Progenitor cell of endocrine pancreas (in vitro differentiated cells): ENCODE results near the gene SMIM35. TPM values are rescaled to one million over a fixed set of nuclear protein-coding genes. Genes with fewer than 3 reads are reported as not detected.
A peak's percentile ranks its signal among the peaks of the same experiment; 100 is the strongest.

ENCODE experiments used
- DNase-seq: peaks from one replicate; pipeline ENCODE4 v3.0.0; 2021; ENCODE audit warnings: low spot score; ENCODE audit not compliant: unreplicated experiment
- H3K27ac Mint-ChIP-seq: 2 replicates; pipeline ENCODE4 v1.8.0; 2021; ENCODE audit warnings: mild to moderate bottlenecking, moderate library complexity, mixed read lengths
- H3K27me3 Mint-ChIP-seq: 2 replicates; pipeline ENCODE4 v1.8.0; 2021; ENCODE audit warnings: mixed read lengths
- H3K36me3 Mint-ChIP-seq: 2 replicates; pipeline ENCODE4 v1.8.0; 2022; ENCODE audit warnings: mixed read lengths; ENCODE audit not compliant: insufficient read depth
- H3K4me1 Mint-ChIP-seq: 2 replicates; pipeline ENCODE4 v1.8.0; 2021; ENCODE audit warnings: low read depth, mixed read lengths
- H3K4me3 Mint-ChIP-seq: 2 replicates; pipeline ENCODE4 v1.8.0; 2021; ENCODE audit warnings: low read depth, mild to moderate bottlenecking, moderate library complexity, mixed read lengths
- H3K9me3 Mint-ChIP-seq: 2 replicates; pipeline ENCODE4 v1.8.0; 2021; ENCODE audit warnings: low read depth, mixed read lengths
- total RNA-seq: library from RNA; stranded (reverse); gene quantifications from 2 replicates; pipeline ENCODE4 v1.2.1, GENCODE V29; 2021
- TF ChIP-seq, protein P1 (sequence below): fragments of 200-600 bp; sonication (generic); IDR thresholded peaks from one replicate; pipeline ENCODE4 v1.5.0; 2021; ENCODE audit warnings: antibody characterized with exemption, mild to moderate bottlenecking; ENCODE audit not compliant: unreplicated experiment

Gene SMIM35
- total RNA-seq, 1 donor from 2014 or later = not detected

DNA sequence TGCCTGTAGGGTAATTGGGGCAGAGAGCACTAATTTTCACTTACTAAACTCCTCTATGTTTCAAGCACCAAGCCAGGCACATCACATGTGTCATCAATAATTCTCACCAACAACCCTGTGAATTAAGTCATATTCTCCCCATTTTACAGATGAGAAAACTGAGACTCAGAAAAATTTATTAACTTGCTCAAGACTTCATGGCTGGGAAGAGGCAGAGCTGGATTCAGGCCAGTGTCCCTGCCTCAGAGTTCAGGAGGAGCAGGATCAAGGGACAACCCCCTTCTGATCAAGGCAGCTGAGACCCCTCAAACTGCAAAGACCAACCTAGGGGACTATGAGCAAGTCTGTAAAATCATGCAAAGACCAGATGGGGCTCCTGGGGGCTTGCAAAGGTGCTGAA is 2.1 kb downstream of the SMIM35 start:
- peaks cover 13% of the 10 kb centered on the region for H3K27me3 Mint-ChIP-seq
- H3K9me3 Mint-ChIP-seq = no peaks in the 10 kb centered on the region
- H3K4me1 Mint-ChIP-seq = peaks cover 12% of the 10 kb centered on the region
- no peak overlapping the region for H3K27ac Mint-ChIP-seq
- DNase-seq = no peak
- H3K36me3 Mint-ChIP-seq = no peaks in the 10 kb centered on the region
- TF ChIP-seq, protein P1, sequence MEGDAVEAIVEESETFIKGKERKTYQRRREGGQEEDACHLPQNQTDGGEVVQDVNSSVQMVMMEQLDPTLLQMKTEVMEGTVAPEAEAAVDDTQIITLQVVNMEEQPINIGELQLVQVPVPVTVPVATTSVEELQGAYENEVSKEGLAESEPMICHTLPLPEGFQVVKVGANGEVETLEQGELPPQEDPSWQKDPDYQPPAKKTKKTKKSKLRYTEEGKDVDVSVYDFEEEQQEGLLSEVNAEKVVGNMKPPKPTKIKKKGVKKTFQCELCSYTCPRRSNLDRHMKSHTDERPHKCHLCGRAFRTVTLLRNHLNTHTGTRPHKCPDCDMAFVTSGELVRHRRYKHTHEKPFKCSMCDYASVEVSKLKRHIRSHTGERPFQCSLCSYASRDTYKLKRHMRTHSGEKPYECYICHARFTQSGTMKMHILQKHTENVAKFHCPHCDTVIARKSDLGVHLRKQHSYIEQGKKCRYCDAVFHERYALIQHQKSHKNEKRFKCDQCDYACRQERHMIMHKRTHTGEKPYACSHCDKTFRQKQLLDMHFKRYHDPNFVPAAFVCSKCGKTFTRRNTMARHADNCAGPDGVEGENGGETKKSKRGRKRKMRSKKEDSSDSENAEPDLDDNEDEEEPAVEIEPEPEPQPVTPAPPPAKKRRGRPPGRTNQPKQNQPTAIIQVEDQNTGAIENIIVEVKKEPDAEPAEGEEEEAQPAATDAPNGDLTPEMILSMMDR = no peak
- no peak overlapping the region for H3K4me3 Mint-ChIP-seq

DNA sequence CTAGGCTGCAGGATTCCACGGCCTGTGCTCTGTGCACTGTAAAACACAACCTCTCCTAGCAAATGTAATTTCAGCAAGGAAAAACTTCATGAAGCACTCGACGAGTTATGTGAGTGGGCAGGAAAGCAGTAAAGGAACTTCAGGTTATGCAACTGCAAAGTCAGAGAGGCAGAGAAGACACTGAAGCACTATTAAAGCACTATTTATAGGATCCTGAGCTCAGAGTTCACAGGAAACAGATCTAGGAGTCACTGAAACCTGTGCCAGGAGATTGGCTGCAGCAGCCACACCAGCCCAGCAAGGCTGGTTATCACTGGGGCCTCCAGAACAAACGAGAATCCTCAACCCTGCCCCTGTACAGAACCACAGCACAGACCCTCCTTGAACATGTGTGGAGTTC is 2.5 kb downstream of the SMIM35 start:
- peaks cover 13% of the 10 kb centered on the region for H3K27me3 Mint-ChIP-seq
- no peaks in the 10 kb centered on the region for H3K36me3 Mint-ChIP-seq
- TF ChIP-seq, protein P1 = no peak
- H3K4me1 Mint-ChIP-seq = peaks cover 13% of the 10 kb centered on the region
- H3K4me3 Mint-ChIP-seq = no peak overlapping the region
- H3K27ac Mint-ChIP-seq = no peak overlapping the region
- no peak for DNase-seq
- no peaks in the 10 kb centered on the region for H3K9me3 Mint-ChIP-seq

DNA sequence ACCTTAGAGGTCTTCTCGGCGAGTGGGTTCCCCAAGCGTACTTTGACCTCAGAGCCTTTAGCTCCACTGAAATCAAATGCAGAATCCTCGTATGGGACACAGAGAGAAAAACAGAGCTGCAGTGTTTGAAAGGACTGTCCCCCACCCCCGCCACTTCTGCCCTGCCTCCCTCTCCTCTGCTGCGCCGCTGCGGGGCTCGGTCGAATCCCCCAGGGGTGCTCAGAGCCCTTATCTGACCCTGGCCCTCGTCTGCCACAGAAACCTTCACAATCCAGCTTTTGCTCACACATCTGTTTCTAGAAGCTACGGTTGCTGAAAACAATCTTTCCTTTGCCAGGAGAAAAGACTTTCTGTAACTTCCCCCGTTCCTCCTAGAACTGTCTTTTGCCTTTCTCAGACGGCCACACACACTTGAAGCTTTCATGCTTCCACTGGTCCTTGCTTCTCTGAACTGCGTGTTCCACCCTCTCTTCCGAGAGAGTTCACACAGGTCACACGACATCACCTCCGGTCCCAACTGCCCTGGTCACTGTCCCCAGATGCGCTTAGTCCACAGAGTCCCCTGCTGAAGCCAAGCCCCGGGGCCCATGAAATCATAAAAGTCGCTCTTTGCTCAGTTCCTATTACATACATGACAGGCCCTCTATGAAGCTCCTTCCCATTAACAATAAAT is 3.7 kb downstream of the SMIM35 start:
- Mint-ChIP-seq H3K4me1 (peaks cover 22% of the 10 kb centered on the region), H3K27me3 (peaks cover 17% of the 10 kb centered on the region), H3K36me3 (no peaks in the 10 kb centered on the region), H3K4me3 (no peak overlapping the region), H3K27ac (peak overlapping the region; percentile 12), H3K9me3 (no peaks in the 10 kb centered on the region)
- TF ChIP-seq, protein P1 = no peak
- no peak for DNase-seq

DNA sequence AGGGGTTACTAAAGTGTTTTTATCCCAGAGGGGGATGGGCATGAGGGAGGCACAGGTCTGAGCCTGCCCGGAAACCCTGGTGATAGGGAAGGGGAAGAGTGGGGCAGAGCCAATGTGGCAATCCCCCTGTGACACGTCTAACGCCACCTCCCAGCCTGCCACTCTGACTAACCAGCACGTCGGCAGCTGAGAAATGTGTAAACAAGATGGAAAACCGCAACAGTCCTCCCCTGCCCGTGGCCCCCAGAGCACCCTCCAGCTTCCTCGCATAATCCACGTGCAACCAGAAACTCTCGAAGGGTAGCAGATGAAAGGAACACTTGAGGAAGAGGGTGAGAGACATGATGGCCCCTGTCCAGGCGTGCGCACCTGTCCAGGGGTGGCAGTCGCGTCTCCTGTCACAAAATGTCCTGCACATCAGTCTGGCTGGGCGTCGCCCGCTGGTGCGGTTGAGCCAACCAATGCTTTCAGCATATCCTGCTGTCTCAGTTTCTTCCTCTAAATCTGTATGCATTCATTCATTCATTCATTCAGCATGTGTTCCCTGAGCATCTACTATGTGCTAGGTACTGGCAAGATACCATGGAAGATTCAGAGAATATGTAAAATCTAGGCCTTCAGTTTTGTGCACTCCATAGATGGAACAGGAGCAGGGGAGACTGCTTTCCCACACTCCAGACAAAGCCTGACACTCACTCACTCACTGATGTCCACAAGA is 5.4 kb downstream of the SMIM35 start:
- H3K4me1 Mint-ChIP-seq = peaks cover 32% of the 10 kb centered on the region

DNA sequence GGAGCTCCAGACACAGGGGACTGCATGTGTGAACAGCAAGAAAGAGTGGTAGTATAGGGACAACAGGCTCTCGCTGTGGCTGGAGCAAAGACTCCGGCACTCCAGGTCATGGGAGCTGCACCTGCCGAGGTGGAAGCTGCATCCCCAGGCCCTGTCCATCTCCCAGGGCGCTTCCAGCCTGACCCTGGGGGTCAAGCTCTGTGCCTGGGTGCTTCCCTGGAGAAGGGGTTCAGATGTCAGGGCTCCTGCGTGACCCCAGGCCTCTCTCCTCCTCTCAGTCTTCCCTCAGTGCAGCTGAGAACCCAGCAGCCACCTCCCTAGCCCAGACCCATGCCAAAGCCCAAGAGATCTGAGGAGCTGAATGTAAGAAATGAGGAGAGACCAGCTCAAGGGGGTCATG is 6.5 kb downstream of the SMIM35 start:
- DNase-seq = no peak
- H3K9me3 Mint-ChIP-seq = peaks cover 5% of the 10 kb centered on the region
- no peaks in the 10 kb centered on the region for H3K36me3 Mint-ChIP-seq
- H3K27me3 Mint-ChIP-seq = peaks cover 17% of the 10 kb centered on the region
- no peak overlapping the region for H3K27ac Mint-ChIP-seq
- H3K4me1 Mint-ChIP-seq = peaks cover 34% of the 10 kb centered on the region
- no peak overlapping the region for H3K4me3 Mint-ChIP-seq
- TF ChIP-seq, protein P1 = no peak

More for the DNA sequence above, 5.4 kb downstream of the SMIM35 start:
- peaks cover 17% of the 10 kb centered on the region for H3K27me3 Mint-ChIP-seq
- H3K36me3 Mint-ChIP-seq = no peaks in the 10 kb centered on the region
- TF ChIP-seq, protein P1 = no peak
- no peak overlapping the region for H3K4me3 Mint-ChIP-seq
- H3K9me3 Mint-ChIP-seq = peaks cover 4% of the 10 kb centered on the region
- no peak for DNase-seq
- H3K27ac Mint-ChIP-seq = no peak overlapping the region
